ENCODE results near the gene NINJ1.

DNA sequence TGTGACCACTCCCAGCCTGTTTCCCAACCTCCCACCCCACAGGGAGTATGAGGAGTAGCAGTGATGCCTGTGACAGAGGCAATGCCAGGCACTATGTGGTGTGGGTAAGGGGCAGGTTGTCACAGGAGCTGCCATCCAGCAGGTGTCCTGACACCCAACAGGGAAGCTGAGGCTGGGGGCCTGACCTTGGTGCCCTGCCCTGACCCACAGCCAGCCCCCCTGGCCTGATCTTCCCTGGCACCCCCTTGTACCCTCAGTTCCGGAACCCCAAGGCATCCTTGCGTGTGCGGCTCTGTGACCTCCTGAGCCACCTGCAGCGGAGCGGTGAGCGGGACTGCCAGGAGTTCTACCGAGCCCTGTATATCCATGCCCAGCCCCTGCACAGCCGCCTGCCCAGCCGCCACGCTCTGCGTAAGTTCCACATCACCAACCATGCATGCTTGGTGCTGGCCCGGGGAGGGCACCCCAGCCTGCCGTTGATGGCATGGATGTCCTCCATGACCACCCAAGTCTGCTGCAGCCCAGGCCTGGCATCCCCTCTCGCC, 23.7 kb downstream of the NINJ1 start:
- TF ChIP-seq, protein P1, sequence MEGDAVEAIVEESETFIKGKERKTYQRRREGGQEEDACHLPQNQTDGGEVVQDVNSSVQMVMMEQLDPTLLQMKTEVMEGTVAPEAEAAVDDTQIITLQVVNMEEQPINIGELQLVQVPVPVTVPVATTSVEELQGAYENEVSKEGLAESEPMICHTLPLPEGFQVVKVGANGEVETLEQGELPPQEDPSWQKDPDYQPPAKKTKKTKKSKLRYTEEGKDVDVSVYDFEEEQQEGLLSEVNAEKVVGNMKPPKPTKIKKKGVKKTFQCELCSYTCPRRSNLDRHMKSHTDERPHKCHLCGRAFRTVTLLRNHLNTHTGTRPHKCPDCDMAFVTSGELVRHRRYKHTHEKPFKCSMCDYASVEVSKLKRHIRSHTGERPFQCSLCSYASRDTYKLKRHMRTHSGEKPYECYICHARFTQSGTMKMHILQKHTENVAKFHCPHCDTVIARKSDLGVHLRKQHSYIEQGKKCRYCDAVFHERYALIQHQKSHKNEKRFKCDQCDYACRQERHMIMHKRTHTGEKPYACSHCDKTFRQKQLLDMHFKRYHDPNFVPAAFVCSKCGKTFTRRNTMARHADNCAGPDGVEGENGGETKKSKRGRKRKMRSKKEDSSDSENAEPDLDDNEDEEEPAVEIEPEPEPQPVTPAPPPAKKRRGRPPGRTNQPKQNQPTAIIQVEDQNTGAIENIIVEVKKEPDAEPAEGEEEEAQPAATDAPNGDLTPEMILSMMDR (conservative IDR thresholded peaks at IDR 0.05; ENCODE audit: low read length) = no peak
- no peak for TF ChIP-seq EZH2phosphoT487 (IDR thresholded peaks at IDR 0.05; ENCODE audit: borderline replicate concordance)

All from Loucy (cell line).